ENCODE data around the gene DOK7.

Gene DOK7

DNA sequence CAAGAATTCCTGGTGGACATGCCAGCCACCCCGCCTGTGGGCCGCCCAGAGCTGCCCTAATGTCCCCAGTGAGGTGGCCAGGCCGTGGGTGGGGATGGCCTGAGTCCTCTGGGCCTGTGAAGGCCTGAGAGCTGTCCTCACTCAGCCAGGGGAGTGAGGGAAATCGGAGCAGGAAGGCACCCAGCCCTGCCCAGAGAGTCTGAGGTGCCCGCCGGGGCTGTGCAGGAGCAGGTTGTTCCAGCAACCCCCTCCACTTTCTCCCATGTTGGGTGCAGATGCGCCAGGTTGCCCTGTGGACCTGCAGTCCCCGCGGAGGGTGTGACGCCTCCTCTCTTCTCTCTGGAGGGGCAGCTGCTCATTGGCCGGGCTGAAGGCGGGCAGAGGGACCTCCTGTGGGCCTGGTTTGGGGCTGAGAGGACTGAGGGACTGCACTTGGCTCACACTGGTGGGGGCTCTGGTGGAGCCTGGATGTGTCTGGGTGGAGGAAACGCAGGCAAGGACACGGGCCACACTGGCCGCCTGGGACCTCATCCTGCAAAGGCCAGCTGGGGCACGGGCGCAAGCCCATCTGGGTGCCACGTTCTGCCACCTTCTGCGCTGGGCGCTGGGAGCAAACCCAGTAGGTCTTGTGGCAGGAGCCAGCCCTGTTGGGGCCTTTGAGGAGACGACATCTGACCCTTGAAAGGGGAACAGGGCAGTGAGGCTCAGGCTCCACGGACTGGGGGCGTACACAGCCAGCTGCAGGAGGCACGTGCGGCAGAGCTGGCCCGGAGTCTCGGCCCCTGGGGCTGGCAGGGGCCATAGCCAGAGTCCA is 14.0 kb downstream of the DOK7 start:
- DNase-seq: no peak

DNA sequence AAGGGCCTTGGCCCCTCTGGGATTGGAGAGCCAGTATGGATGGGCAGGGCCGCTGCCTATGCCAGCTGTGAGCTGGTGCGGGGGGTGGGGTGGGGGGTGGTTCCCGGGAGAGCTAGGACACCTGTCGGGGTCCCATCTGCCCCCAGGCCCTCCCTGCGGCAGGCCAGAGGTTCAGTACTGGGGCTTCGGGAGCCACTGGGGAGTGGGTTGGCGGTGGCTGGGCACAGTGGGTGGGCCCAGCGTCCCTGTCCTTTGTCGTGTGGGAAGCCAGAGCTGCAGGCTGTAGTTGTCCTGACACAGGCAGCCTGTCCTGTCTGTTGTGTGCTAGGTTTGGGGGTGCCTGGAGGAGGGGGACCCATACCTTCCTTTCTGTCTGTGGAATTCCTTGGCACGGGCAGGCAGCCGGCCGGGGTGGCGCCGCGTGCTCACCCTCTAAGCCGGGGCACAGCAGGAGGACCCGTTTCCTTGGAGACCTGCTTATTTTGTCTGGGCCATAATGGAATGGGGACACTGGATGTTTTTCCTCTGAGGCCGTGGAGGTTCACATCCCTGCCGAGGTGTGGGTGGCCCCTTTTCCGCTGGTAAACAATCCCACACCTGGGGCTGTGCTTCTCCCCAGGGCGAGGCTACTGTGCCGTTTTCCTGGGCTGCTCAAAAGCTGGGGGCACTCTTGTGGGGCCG is 14.8 kb downstream of the DOK7 start:
- DNase-seq: no peak

DNA sequence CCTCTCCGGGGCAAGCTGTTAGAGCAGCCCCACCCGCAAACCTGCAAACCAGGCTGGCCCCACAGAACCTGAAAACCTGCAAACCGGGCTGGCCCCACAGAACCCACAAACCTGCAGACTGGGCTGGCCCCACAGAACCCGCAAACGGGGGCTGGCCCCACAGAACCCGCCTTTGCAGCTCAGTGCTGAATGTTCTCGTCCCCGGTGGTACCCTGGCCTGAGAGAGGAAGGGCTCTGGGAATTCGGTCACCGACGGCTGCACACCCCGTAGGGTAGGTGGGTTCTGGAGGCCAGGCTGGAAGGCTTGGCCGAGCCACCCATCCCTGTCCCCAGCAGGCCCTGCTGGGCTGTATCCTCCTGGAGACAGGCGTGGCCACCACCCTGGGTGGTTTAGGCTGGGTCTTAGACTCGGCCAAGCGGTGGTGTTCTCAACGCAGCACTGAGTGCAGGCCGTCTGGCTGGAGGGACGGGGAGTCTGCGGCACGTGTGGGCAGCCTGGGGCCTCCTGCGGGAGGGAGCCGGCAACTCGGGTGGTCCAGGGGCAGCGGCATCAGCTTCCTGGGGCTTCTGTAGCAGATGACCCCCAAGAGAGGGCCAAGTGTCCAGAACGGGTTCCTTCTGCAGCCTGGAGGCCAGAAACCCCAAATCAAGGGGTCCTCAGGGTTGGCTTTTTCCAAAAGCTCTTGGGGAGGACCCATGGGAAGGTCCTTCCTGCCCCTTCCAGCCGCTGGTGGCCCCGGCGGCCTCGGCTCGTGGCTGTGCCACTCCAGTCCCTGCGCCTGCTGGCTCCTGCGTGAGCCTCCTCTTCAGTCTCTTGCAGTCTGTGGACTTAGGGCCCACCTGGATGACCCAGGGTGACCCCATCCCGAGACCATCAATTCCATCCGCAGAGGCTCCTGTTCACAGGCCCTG is 15.6 kb downstream of the DOK7 start:
- DNase-seq: no peak

DNA sequence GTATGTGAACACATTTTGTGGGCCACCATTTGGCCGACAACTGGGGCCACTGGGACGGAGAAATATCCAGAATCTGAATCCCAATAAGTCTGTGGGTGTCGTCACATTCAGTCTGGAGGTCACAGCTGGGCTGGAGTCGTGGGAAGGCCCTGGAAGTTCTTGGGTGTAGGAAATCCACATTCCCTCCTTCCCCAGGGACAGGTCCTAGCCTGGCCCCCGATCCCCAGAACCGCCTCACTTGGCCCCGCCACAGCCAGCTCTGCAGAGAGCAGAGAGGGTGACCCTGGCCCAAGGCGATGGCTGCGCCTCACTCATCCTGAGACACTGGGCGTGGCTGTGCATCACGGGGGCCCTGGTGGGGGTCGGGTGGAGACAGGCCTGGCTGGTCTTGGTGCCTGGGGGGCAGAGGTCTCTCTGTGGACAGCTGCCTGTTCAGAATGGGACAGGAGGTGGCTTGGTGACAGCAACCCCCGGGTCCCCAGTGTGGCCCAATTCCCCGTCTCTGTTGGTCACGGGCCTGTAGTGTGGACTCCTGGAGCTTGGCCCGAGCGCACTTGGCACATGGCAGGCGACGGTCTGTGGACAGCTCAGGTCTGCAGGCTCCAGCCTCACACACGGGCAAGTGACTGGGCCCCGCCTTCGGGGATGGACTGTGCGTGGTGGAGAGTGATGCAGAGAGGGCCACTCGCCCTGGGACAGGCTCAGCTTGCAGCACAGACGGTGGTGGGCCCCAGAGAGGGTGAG is 16.4 kb downstream of the DOK7 start:
- no peak for DNase-seq

DNA sequence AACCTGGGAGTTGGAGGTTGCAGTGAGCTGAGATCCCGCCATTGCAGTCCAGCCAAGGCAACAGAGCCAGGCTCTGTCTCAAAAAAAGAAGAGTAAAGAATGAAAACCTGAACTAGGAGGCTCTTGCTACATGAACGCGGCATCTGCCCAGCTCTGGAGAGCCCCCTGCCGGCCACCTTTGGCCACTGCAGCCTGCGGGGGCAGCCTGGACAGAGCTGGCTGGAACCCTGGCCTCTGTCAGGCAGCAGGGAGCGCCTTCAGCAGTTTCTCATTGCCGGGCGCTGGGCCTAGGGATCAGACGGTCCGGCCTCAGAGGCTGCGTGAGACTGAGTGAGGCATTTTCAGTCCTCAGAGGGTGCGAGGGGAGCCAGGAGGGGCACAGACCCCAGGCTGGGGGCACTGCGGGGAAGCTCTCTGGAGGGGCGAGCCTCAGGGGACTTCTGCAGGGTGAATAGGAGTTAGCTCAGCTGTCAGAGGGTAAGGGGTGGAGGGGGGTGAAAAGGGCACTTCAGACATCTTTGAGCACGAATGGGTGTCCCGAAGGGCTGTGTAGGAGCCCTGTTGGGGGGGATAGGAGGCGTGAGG is 17.5 kb downstream of the DOK7 start:
- peak; percentile 66 to 70 for DNase-seq

DNA sequence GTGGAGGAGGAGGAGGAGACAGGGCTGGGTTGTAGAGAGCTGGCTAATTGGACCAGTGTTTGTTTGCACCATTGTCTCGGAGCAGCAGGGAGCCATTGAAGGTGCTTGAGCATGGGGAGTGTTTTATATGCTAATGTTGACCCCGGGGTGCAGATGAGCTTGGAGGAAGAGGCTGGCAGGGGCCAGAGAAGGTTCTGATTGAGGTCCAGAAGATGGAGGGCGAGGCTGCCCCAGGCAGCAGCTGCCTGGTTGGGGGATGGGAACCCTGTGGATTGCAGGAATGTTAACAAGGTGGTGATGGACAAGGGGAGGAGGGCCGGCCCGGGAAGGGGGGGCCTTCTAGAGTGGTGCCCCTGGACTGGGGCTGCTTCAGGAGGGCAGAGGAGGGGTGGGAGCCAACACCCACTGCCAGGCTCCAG is 18.0 kb downstream of the DOK7 start:
- no peak for DNase-seq

DNA sequence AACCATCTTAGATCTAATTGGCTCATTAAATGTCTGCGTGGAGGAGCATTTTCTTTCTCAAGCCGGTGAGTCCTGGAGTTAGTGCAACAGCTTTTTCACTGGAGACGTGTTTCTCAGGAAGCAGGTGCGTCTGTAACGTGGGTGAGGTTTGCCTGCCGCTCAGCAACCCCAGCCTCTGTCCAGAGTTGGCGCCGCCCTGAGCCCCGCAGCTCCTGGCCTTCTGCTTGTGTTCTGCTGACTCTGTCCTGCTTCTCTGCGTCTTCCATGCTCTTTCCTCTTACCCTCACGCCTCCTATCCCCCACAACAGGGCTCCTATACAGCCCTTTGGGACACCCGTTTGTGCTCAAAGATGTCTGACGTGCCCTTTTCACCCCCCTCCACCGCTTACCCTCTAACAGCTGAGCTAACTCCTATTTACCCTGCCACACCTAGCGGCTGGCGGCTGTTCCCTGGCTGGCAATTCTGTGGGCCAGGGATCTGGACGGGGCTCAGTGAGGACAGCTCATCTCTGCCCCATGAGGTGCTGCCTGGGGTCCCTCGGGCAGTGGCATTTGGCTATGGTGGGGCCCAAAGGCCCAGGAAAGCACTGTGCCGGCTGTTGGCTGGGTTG is 18.8 kb downstream of the DOK7 start:
- DNase-seq: no peak

DNA sequence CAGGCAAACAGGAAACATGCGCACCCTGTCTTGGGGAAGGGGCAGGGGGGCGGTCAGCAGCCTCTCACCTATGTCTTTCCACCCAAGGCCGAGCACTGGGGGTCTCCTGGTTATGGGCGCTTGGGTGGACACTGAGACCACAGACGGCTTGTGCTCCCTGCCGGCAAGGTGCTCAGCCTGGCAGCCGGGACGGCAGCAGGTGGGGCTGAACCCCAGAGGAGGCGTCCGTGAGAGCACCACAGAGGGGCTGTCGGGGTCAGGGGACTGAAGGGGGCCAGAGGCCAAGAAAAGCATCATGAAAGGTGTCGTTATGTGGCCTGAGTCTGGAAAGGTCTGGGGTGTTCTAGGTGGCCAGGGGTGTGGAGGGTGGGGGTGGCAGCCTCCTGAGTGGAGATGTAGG is 19.6 kb downstream of the DOK7 start:
- DNase-seq: no peak

DNA sequence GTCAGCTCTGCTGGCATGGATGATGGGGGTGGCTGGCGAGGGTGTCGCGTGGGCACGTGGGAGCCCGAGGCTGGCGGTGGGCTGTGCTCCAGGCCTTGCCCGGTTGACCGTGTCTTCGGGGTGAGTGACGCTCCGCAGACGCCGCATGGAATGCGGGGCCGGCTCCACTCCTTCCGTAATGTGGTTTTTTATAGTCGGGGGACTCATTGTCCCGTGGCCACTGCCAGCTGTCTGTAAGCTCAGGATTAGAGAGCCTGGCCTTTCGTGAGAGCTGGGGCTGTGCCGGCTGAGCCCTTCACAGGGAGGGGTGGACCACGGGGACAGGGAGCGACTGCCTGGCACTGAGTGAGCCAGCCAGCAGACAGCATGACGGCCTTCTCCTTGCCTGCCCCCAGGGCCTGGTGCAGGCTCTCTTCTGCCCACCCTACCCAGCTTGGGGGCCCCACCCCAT is 20.4 kb downstream of the DOK7 start:
- no peak for DNase-seq

DNA sequence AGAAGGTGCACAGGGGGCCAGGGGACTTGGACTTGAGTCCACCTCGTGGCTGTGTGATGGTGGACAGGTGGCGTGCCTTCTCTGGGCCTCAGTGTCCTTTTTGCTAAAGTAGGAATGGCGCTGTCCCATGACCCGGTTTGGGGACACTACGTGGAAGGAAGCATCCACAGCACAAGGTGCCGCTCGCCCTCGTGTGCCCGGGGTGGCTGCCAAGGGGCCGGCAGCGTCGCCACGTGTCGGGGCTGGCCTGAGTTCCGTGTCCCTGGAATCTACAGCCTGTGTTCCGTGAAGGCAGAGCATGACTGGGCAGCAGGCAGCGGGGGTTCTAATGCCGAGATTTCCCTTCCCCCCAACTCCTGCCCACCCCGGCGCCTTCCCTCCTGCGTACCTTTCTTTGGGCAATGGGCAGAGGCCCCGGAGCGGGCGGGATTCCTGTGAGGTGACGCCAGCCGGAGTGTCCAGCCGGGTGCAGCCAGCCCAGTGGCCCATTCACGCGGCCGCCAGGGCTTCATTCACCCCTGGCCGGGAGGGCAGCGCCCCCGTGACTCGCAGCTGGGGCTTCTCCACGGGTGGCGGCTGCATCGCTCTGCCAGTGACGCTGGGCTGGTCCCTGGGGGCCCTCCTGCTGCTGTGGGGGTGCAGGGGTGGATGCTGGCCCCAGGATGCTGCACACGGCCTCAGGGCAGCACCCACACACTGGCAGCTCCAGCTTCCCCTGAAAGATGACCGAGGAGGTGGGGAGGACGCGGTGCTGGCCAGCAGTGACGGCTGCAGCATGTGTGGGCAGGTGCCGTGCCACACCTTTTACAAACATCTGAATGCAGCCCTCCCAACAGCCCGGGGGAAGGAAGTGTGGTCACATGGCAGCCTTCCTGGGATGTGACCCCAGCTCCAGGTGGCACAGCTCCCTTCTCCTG is 21.2 kb downstream of the DOK7 start:
- peak in 1 of 2 donors; percentile 64 for DNase-seq

DNA sequence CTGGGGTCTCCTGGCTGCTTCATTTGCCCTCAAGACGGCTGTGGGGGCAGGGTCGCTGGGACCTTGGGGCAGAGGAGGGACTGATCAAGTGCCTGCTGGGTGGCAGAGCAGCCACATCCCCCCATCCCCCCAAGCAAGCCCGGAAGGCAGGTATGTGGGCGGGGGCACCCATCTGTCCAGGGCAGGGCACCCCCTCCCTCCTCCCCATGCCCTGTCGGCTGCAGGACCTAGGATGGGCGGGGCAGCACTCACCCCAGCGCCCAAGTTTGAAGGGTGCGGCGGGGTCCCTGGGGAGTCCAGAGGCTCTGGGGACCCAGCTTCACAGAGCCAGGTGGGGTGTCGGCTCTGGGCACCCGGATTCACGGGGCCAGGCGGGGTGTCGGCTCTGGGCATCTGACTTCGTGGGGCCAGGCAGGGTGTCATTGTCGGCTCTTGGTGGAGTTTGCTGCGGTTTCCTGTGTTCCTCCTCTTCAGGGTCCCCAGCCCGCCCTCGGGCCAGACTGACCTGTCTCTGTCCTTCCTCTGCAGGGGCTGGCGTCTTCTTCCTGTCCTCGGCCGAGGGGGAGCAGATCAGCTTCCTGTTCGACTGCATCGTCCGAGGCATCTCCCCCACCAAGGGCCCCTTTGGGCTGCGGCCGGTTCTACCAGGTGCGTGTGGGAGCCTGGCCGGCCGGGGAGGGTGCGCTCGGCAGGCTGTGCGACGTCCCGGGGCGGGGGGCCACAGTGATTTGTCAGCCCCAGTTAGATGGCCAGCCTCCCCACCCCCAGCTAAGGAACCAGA is 22.1 kb downstream of the DOK7 start:
- DNase-seq: peak in 1 of 2 donors; percentile 70

DNA sequence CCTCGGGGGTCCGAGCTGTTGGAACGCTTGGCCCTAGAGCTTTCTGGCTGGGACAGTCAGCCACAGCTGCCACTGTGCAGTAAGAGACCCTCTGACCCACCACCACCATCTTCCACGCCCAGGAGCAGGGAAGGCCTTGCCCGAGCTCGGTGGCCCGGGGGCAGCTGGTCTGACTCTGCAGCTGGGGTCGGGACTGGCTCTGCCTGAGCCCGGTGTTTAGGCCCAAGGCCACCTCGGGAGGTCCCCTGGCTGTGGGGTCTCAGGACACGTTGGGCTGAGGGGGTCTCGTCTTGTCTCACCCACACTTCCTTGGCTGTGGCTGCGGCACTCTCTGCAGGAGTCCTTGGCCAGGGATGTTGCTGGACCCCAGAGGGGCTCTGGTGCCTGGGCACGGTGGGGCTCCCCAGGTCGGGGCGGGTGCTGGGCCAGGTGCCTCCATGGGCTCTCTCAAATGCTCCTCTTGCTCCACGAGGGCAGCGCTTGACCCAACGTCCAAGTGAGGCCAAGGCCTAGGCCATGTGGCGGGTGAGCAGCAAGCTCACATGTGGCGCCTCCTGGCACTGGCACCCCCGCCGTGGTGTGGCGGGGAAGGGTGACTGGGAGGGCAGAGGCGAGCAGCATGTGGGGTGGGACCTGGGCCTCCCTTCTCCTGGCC is 22.9 kb downstream of the DOK7 start:
- no peak for DNase-seq

DNA sequence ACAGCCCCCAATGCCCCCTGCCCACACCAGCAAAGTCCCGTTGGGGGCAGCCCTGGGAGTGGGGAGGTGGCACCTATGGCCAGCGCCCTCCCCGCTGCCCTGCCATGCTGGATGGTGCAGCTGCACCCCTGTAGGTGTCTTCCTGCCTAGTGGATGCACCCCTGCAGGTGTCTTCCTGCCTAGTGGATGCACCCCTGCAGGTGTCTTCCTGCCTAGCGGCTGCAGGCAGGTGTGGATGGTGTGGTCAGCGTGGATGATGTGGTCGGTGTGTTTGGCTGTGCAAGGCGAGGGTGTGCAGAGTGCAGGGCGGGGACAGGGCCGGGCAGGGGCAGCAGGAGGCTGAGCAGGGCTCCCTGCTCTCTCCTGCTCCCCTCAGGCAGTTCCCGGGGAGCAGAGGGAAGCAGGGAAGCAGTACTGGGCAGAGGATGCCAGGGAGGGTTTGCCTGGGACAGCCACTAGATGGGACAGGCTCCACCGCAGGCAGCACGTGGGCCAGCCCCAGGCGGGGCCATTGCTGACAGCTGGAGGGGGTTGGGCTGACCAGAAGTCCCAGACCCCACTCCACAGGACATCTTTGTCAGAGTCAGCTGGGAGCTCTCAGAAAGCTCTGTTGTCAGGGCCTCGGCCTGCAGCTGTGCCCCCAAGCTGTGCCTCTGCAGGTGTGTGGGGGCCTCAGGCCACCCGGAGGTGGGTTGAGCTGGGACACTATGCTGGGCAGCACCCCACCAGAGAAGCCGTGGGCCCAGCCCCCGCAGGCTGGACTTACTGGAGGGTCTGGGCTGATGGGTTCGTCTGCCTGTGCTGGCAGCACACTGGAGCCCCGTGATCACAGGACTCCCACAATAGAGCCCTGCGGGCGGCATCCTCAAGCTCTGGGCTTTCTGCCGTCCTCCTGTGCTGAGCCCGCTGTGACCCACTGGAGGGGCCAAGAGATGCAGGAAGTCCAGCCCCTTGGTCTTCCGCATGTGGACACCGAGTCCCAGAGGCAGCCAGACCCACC is 23.7 kb downstream of the DOK7 start:
- DNase-seq: no peak

DNA sequence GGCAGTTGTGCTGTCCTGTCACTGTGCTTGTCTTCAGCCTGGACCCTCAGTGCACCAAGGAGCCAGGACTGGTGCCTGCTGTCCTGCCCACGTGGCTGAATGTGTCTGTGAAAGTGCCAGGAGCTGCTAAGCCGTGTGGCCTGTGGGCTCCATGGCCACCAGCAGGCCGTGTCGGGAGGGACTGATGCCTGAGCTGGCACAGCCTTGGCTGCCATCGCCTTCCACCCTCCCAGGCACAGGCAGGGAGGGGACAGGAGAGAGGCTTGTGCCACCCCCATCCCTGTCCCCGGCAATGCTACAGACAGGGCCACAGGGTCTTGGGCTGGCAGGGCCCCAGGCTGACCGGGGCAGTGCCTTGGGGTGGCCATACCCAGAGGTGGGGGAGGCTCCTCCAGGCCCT is 24.8 kb downstream of the DOK7 start:
- DNase-seq: no peak

DNA sequence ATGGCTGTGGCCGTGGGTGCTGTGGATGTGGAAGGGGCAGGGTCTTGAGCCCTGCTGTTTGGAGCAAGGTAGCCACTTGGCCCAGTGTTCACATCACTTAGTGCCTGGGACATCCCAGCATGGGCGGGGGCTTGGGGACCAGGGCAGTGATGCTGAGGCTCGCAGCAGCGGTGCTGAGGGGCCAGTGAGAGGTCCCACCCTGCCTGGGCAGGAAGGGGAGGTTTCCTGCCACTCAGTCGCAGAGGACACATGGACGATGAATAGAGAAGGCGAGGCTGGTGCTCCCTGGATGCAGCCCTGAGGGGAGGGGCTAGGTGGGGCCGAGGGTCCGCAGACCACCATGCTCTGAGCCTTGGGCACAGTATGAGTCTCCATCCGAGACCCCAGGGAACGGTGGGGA is 25.7 kb downstream of the DOK7 start:
- no peak for DNase-seq

DNA sequence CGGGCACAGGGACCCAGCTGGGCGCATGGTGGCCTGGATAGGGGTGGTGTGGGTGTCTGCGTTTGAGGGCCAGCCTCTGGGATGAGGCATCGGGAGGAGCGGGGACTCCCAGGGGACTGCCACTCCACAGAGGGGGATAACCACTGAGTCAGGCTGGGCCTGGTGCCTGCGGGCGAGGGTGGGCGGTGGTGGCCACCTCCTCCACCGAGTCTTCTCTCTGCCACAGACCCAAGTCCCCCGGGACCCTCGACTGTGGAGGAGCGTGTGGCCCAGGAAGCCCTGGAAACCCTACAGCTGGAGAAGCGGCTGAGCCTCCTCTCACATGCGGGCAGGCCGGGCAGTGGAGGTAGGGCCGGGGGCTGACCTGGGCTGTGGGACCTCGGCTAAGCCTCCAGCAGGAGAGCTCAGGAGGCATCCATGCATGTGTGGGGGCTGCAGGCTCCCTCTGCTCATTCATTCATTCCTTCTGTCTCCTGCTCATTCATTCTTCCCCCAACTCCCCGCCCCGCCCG is 26.4 kb downstream of the DOK7 start:
- no peak for DNase-seq

DNA sequence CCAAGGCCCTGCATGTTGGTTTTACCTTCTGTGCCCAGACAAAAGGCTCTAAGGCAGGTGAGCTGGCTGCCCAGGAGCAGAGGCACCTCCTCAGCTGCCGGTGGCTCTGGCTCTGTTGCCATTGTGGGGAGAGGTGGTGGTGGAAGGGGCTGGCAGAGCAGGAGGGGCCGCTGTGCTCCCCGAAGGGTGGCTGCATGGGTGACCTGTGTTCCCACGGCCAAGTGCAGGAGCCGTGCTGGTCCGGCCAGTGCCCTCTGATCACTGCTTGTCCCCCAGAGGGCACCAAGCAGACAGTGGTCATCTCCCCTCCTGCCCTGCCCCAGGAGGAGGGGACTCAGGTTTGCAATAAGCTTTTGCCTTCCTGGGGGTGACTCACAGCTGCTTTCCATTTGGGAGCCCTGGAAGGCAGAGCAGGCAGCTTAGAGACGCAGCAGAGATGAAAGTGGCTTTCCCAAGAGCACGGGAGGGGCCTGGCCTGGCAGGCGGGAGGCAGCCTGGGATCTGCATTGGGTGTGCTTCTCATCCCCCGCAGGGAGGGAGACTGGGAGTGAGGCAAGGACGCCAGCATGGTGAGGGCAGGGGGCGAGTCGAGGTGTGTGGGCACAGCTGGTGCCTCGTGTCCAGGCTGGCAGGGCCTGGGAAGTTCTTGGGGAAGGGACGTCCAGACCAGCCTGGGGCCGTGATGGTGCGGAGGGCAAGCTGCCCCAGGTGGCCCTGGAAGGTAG is 28.7 kb downstream of the DOK7 start:
- DNase-seq: no peak

Measured in CD4-positive, alpha-beta T cell treated with Interleukin-1 beta for 1 hour (primary cell).